ENCODE measurements around the gene ATP4B. TPM values are rescaled to one million over a fixed set of nuclear protein-coding genes. Genes with fewer than 3 reads are reported as not detected.

Gene ATP4B
- total RNA-seq, 2 donors from 2014 or later = 0.34 TPM; not detected in 1

DNA sequence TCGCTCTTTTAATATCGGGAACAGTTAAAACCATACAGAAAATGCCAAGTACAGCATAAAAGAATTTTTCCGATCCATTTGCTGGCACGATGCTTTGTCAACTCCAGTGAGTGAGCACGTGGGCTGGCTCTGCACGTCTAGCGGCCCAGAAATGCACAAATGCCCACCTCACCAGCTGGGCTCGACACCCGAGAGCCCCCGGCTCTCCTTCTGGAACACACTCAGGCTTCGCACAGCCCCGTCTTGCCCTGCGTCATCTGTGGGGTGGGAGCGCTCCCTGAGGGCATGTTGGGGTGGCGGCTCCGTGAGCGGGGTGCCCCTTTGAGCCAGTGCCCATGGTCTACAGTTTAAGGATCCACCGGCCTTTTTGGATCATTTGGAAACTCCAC, 24.5 kb downstream of the ATP4B start:
- Histone ChIP-seq H3K27me3 (replicated peaks; ENCODE audit: insufficient read depth) (no peaks in the 10 kb centered on the region), H3K4me1 (replicated peaks) (no peaks in the 10 kb centered on the region), H3K27ac (no peak overlapping the region), H3K9me3 (no peaks in the 10 kb centered on the region), H3K4me3 (no peak overlapping the region), H3K36me3 (peaks cover 0 to 6% of the 10 kb centered on the region in 2 donors)
- WGBS = 95% methylated on average over 18 of the region's 18 CpGs
- intact Hi-C loops (cut with DNase I) = no loop called here
- DNase-seq (ENCODE audit: low spot score) = no peak
- TF ChIP-seq POLR2A (IDR thresholded peaks at IDR 0.05) (no peak), POLR2AphosphoS5 (IDR thresholded peaks at IDR 0.05) (no peak)
- TF ChIP-seq, protein P1, sequence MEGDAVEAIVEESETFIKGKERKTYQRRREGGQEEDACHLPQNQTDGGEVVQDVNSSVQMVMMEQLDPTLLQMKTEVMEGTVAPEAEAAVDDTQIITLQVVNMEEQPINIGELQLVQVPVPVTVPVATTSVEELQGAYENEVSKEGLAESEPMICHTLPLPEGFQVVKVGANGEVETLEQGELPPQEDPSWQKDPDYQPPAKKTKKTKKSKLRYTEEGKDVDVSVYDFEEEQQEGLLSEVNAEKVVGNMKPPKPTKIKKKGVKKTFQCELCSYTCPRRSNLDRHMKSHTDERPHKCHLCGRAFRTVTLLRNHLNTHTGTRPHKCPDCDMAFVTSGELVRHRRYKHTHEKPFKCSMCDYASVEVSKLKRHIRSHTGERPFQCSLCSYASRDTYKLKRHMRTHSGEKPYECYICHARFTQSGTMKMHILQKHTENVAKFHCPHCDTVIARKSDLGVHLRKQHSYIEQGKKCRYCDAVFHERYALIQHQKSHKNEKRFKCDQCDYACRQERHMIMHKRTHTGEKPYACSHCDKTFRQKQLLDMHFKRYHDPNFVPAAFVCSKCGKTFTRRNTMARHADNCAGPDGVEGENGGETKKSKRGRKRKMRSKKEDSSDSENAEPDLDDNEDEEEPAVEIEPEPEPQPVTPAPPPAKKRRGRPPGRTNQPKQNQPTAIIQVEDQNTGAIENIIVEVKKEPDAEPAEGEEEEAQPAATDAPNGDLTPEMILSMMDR (IDR thresholded peaks at IDR 0.05) = no peak

- Histone ChIP-seq H3K36me3 (peaks cover 0 to 6% of the 10 kb centered on the region in 2 donors), H3K9me3 (no peaks in the 10 kb centered on the region), H3K4me1 (replicated peaks) (no peaks in the 10 kb centered on the region), H3K27me3 (replicated peaks; ENCODE audit: insufficient read depth) (no peaks in the 10 kb centered on the region), H3K4me3 (no peak overlapping the region), H3K27ac (no peak overlapping the region)
- DNase-seq (ENCODE audit: low spot score) = no peak
- TF ChIP-seq, protein P1 (IDR thresholded peaks at IDR 0.05) = no peak
- TF ChIP-seq POLR2AphosphoS5 (IDR thresholded peaks at IDR 0.05) = no peak
- no peak for TF ChIP-seq POLR2A (IDR thresholded peaks at IDR 0.05)
- intact Hi-C loops (cut with DNase I) = no loop called here
- 95% methylated on average over 38 of the region's 38 CpGs for WGBS
These were observed 25.1 kb downstream of the ATP4B start for GRCh38 chr13:113632706-113633484.

- Histone ChIP-seq H3K36me3 (peaks cover 0 to 6% of the 10 kb centered on the region in 2 donors), H3K27ac (no peak overlapping the region), H3K9me3 (no peaks in the 10 kb centered on the region), H3K4me3 (no peak overlapping the region), H3K4me1 (replicated peaks) (no peaks in the 10 kb centered on the region), H3K27me3 (replicated peaks; ENCODE audit: insufficient read depth) (no peaks in the 10 kb centered on the region)
- no peak for DNase-seq (ENCODE audit: low spot score)
- TF ChIP-seq, protein P1 (IDR thresholded peaks at IDR 0.05) = no peak
- TF ChIP-seq POLR2AphosphoS5 (IDR thresholded peaks at IDR 0.05) = no peak
- no peak for TF ChIP-seq POLR2A (IDR thresholded peaks at IDR 0.05)
- 94% methylated on average over 42 of the region's 42 CpGs for WGBS
- intact Hi-C loops (cut with DNase I) = no loop called here
These were observed 26.5 kb downstream of the ATP4B start for GRCh38 chr13:113631341-113632095.

- H3K36me3 ChIP-seq = peaks cover 0 to 6% of the 10 kb centered on the region in 2 donors
- TF ChIP-seq POLR2A (IDR thresholded peaks at IDR 0.05) (no peak), POLR2AphosphoS5 (IDR thresholded peaks at IDR 0.05) (no peak)
- no peaks in the 10 kb centered on the region for H3K9me3 ChIP-seq
- no peak overlapping the region for H3K4me3 ChIP-seq
- H3K27me3 ChIP-seq (replicated peaks; ENCODE audit: insufficient read depth) = no peaks in the 10 kb centered on the region
- no peak overlapping the region for H3K27ac ChIP-seq
- H3K4me1 ChIP-seq (replicated peaks) = no peaks in the 10 kb centered on the region
- no peak for DNase-seq (ENCODE audit: low spot score)
- 74% methylated on average over 6 of the region's 6 CpGs for WGBS
- intact Hi-C loops (cut with DNase I) = no loop called here
These were observed 27.2 kb downstream of the ATP4B start for GRCh38 chr13:113630804-113631203.

DNA sequence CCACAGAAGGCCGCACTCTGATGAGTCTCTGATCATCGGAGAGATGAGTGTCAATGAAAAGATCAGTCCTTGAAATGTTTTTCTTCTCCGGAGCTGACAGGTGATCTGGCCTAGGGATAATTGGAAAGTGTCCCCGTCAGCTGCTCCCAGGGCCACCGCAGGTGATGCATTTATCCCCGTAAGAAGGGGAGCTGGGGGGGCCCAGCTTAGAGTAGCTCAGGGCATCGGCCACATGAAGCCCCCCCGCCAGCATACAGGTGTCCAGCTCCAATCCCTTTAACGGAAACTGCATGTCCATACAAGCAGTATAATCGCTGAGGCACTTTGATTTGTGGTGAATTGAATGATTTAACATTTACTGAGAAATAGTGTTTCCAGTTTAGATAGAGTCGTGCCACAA, 27.7 kb downstream of the ATP4B start:
- 66% methylated on average over 11 of the region's 11 CpGs for WGBS
- Histone ChIP-seq H3K4me3 (no peak overlapping the region), H3K36me3 (peaks cover 0 to 6% of the 10 kb centered on the region in 2 donors), H3K27ac (no peak overlapping the region), H3K9me3 (no peaks in the 10 kb centered on the region), H3K4me1 (replicated peaks) (no peaks in the 10 kb centered on the region), H3K27me3 (replicated peaks; ENCODE audit: insufficient read depth) (no peaks in the 10 kb centered on the region)
- intact Hi-C loops (cut with DNase I) = no loop called here
- no peak for DNase-seq (ENCODE audit: low spot score)
- TF ChIP-seq, protein P1 (IDR thresholded peaks at IDR 0.05) = no peak
- TF ChIP-seq POLR2A (IDR thresholded peaks at IDR 0.05) (no peak), POLR2AphosphoS5 (IDR thresholded peaks at IDR 0.05) (no peak)

All from prostate gland (tissue), 2 donors.